HEK293 (cell line): ENCODE data around the gene PSMA2.

Experiments used
- CTCF ChIA-PET: fragments of 350-600 bp; formaldehyde crosslinking; extraction: SDS; loops from one replicate; lab custom pipeline; 2021; ENCODE audit warnings: antibody characterized with exemption; lab: Yijun Ruan, JAX
- POLR2A ChIA-PET: fragments of 300-600 bp; formaldehyde crosslinking; extraction: SDS; loops from one replicate; lab custom pipeline; 2020; ENCODE audit warnings: antibody characterized with exemption, inconsistent platforms; lab: Yijun Ruan, JAX
- H3K27ac ChIP-seq: fragments of 200-500 bp; sonication (Bioruptor generic); 2 replicates; pipeline ENCODE4 v1.5.1; 2014; ENCODE audit warnings: low read depth, low read length, control low read depth, inconsistent platforms; ENCODE audit errors: extremely low read depth
- H3K36me3 ChIP-seq, 2 experiments: fragments of 200-500 bp in 1 of 2; sonication (Bioruptor generic) in 1 of 2; 1 replicate in 1 of 2; 2 replicates in 1 of 2; pipeline ENCODE4 v1.5.1; 2014 to 2017; ENCODE audit warnings: inconsistent platforms in 2 of 2, low read length in 2 of 2; ENCODE audit not compliant: control insufficient read depth in 2 of 2, insufficient read depth in 1 of 2
- H3K4me1 ChIP-seq: fragments of 200-500 bp; sonication (Bioruptor generic); 2 replicates; pipeline ENCODE4 v1.5.1; 2014; ENCODE audit warnings: mild to moderate bottlenecking, low read length, inconsistent platforms; ENCODE audit not compliant: control insufficient read depth, insufficient read depth
- H3K4me3 ChIP-seq: 2 replicates; pipeline ENCODE4 v1.5.1; 2011; ENCODE audit warnings: low read depth, mild to moderate bottlenecking, control low read depth, low read length, moderate library complexity
- H3K9me3 ChIP-seq: fragments of 200-500 bp; sonication (Bioruptor generic); 2 replicates; pipeline ENCODE4 v1.5.1; 2014; ENCODE audit warnings: low read depth, low read length, inconsistent platforms; ENCODE audit not compliant: control insufficient read depth, insufficient read depth
- GLIS1 ChIP-seq: fragments of 450-650 bp; formaldehyde crosslinking; IDR thresholded peaks from 2 replicates; pipeline ENCODE4 v1.5.1; 2016; ENCODE audit warnings: missing biosample characterization, missing genetic modification characterization
- MEIS1 ChIP-seq: sonication (generic); formaldehyde crosslinking; IDR thresholded peaks from 2 replicates; pipeline ENCODE4 v1.8.1; 2022; ENCODE audit warnings: missing genetic modification reagents, mild to moderate bottlenecking, borderline replicate concordance
- PRDM1 ChIP-seq: fragments of 450-650 bp; formaldehyde crosslinking; IDR thresholded peaks from 2 replicates; pipeline ENCODE4; 2016; ENCODE audit warnings: missing biosample characterization, missing genetic modification characterization
- PRDM6 ChIP-seq: fragments of 450-650 bp; formaldehyde crosslinking; IDR thresholded peaks from 2 replicates; pipeline ENCODE4 v1.5.1; 2017; ENCODE audit warnings: missing biosample characterization, missing genetic modification characterization
- SCRT2 ChIP-seq: fragments of 450-650 bp; formaldehyde crosslinking; IDR thresholded peaks from 2 replicates; pipeline ENCODE4 v1.5.1; 2016; ENCODE audit warnings: missing biosample characterization, missing genetic modification characterization
- SETDB1 ChIP-seq: IDR thresholded peaks from one replicate; pipeline ENCODE4 v1.6.1; 2017; ENCODE audit warnings: mild to moderate bottlenecking, low read length, moderate library complexity, mixed read lengths; ENCODE audit not compliant: insufficient read length
- WT1 ChIP-seq: fragments of 450-650 bp; formaldehyde crosslinking; IDR thresholded peaks from 2 replicates; pipeline ENCODE4 v1.5.1; 2016; ENCODE audit warnings: missing biosample characterization, missing genetic modification characterization
- ZBTB17 ChIP-seq: fragments of 450-650 bp; formaldehyde crosslinking; IDR thresholded peaks from 2 replicates; pipeline ENCODE4 v1.5.1; 2016; ENCODE audit warnings: missing biosample characterization, missing genetic modification characterization
- ZBTB44 ChIP-seq: fragments of 450-650 bp; IDR thresholded peaks from 2 replicates; pipeline ENCODE4 v1.5.1; 2018; ENCODE audit warnings: missing biosample characterization, mild to moderate bottlenecking, missing genetic modification characterization
- ZBTB7A ChIP-seq: fragments of 450-650 bp; formaldehyde crosslinking; IDR thresholded peaks from 2 replicates; pipeline ENCODE4 v1.5.1; 2016; ENCODE audit warnings: low read depth, missing biosample characterization, missing genetic modification characterization
- ZFHX2 ChIP-seq: fragments of 450-650 bp; formaldehyde crosslinking; conservative IDR thresholded peaks from 2 replicates; pipeline ENCODE4 v1.5.1; 2016; ENCODE audit warnings: missing biosample characterization, missing genetic modification characterization
- ZFP37 ChIP-seq: fragments of 450-650 bp; formaldehyde crosslinking; IDR thresholded peaks from 2 replicates; pipeline ENCODE4 v1.5.1; 2016; ENCODE audit warnings: missing biosample characterization, missing genetic modification characterization
- ZFP41 ChIP-seq: fragments of 450-650 bp; formaldehyde crosslinking; IDR thresholded peaks from 2 replicates; pipeline ENCODE4 v1.5.1; 2016; ENCODE audit warnings: missing biosample characterization, missing genetic modification characterization, borderline replicate concordance
- ZIC2 ChIP-seq: fragments of 450-650 bp; formaldehyde crosslinking; IDR thresholded peaks from 2 replicates; pipeline ENCODE4 v1.5.1; 2016; ENCODE audit warnings: missing biosample characterization, missing genetic modification characterization
- ZNF10 ChIP-seq: fragments of 450-650 bp; formaldehyde crosslinking; IDR thresholded peaks from 2 replicates; pipeline ENCODE4 v1.5.1; 2017; ENCODE audit warnings: missing biosample characterization, missing genetic modification characterization
- ZNF138 ChIP-seq: fragments of 450-650 bp; formaldehyde crosslinking; IDR thresholded peaks from 2 replicates; pipeline ENCODE4 v1.5.1; 2016; ENCODE audit warnings: missing biosample characterization, missing genetic modification characterization, borderline replicate concordance
- ZNF16 ChIP-seq: fragments of 450-650 bp; formaldehyde crosslinking; IDR thresholded peaks from 2 replicates; pipeline ENCODE4 v1.5.1; 2016; ENCODE audit warnings: low read depth, missing biosample characterization, missing genetic modification characterization
- ZNF174 ChIP-seq: fragments of 450-650 bp; formaldehyde crosslinking; IDR thresholded peaks from 2 replicates; pipeline ENCODE4 v1.5.0; 2017; ENCODE audit warnings: missing biosample characterization, mild to moderate bottlenecking, missing genetic modification characterization
- ZNF184 ChIP-seq: fragments of 450-650 bp; IDR thresholded peaks from 2 replicates; pipeline ENCODE4 v1.5.1; 2018; ENCODE audit warnings: missing biosample characterization, mild to moderate bottlenecking, missing genetic modification characterization
- ZNF23 ChIP-seq: fragments of 450-650 bp; formaldehyde crosslinking; IDR thresholded peaks from 2 replicates; pipeline ENCODE4 v1.5.1; 2016; ENCODE audit warnings: missing biosample characterization, missing genetic modification characterization, borderline replicate concordance
- ZNF366 ChIP-seq: fragments of 450-650 bp; formaldehyde crosslinking; conservative IDR thresholded peaks from 2 replicates; pipeline ENCODE4 v1.5.1; 2016; ENCODE audit warnings: missing biosample characterization, missing genetic modification characterization
- ZNF513 ChIP-seq: fragments of 450-650 bp; IDR thresholded peaks from 2 replicates; pipeline ENCODE4 v1.5.1; 2018; ENCODE audit warnings: missing biosample characterization, missing genetic modification characterization
- ZNF639 ChIP-seq: fragments of 450-650 bp; formaldehyde crosslinking; IDR thresholded peaks from 2 replicates; pipeline ENCODE4 v1.5.1; 2016; ENCODE audit warnings: missing biosample characterization, missing genetic modification characterization
- ZNF654 ChIP-seq: fragments of 450-650 bp; formaldehyde crosslinking; IDR thresholded peaks from 2 replicates; pipeline ENCODE4 v1.5.1; 2016; ENCODE audit warnings: low read depth, missing biosample characterization, missing genetic modification characterization
- ZSCAN23 ChIP-seq: fragments of 450-650 bp; formaldehyde crosslinking; IDR thresholded peaks from 2 replicates; pipeline ENCODE4 v1.5.1; 2016; ENCODE audit warnings: missing biosample characterization, missing genetic modification characterization
- ZSCAN5A ChIP-seq: fragments of 450-650 bp; formaldehyde crosslinking; IDR thresholded peaks from 2 replicates; pipeline ENCODE4 v1.5.1; 2016; ENCODE audit warnings: missing biosample characterization, missing genetic modification characterization

The PSMA2 gene

GRCh38 chr7:42932811-42933591, 1.0 kb upstream of the PSMA2 start (continued):
- TF ChIP-seq ZNF639 (tag by site-specific recombination) (no peak), ZBTB7A (tag by site-specific recombination) (no peak), ZNF366 (peak; percentile 66), ZNF184 (tag by site-specific recombination) (no peak), ZNF174 (no peak), ZNF10 (tag by site-specific recombination) (no peak), ZNF654 (tag by site-specific recombination) (no peak), WT1 (peak; percentile 77), ZBTB17 (tag by site-specific recombination) (peak; percentile 54), GLIS1 (tag by site-specific recombination) (no peak), MEIS1 (CRISPR knock-in tag) (no peak), ZIC2 (no peak), ZSCAN5A (no peak), ZFP37 (tag by site-specific recombination) (no peak), ZFP41 (tag by site-specific recombination) (no peak), ZBTB44 (no peak)

- Histone ChIP-seq H3K9me3 (no peaks in the 10 kb centered on the region), H3K36me3 (peaks cover 18 to 33% of the 10 kb centered on the region in 2 experiments), H3K4me1 (no peaks in the 10 kb centered on the region), H3K4me3 (peak overlapping the region; percentile 94), H3K27ac (peak overlapping the region; percentile 62; the same call in 1 of the 2 replicates)
- CTCF ChIA-PET, result interaction anchor here (0.5 to 4.4 kb wide), 7 partner anchors 10 to 991 kb away, joined by 3 to 20 read pairs (median 4); partner anchors contain the start of gene STK17A
- POLR2A ChIA-PET, result interaction anchor here (0.9 to 1.7 kb wide), 10 partner anchors 10 to 651 kb away, joined by 3 to 13 read pairs (median 4); partner anchors contain the start of genes C7orf25 and STK17A
- TF ChIP-seq PRDM1 (tag by site-specific recombination), result peak; percentile 90
- no peak for TF ChIP-seq ZFP41 (tag by site-specific recombination)
Measured at GRCh38 chr7:42931447-42931833, 534 bp downstream of the PSMA2 start.

GRCh38 chr7:42930889-42931288, 1.1 kb downstream of the PSMA2 start:
- H3K36me3 ChIP-seq, result peaks cover 23 to 34% of the 10 kb centered on the region in 2 experiments
- no peaks in the 10 kb centered on the region for H3K4me1 ChIP-seq
- no peak overlapping the region for H3K27ac ChIP-seq
- ChIA-PET CTCF (interaction anchor here (0.5 to 4.4 kb wide), 5 partner anchors 11 to 990 kb away, joined by 3 to 11 read pairs (median 4); partner anchors contain the start of gene STK17A), POLR2A (no interaction called here)
- H3K9me3 ChIP-seq, result no peaks in the 10 kb centered on the region
- peak overlapping the region; percentile 94 for H3K4me3 ChIP-seq
- no peak for TF ChIP-seq ZNF16 (tag by site-specific recombination)
- TF ChIP-seq ZIC2, result no peak
- no peak for TF ChIP-seq ZNF23 (tag by site-specific recombination)
- no peak for TF ChIP-seq ZFHX2 (tag by site-specific recombination)
- peak; percentile 82 for TF ChIP-seq PRDM6
- peak; percentile 71 for TF ChIP-seq SCRT2 (tag by site-specific recombination)
- no peak for TF ChIP-seq ZNF513
- no peak for TF ChIP-seq PRDM1 (tag by site-specific recombination)
- TF ChIP-seq ZSCAN23 (tag by site-specific recombination), result no peak
- TF ChIP-seq SETDB1, result no peak
- no peak for TF ChIP-seq ZNF138 (tag by site-specific recombination)
